ENCODE measurements around the gene MORF4L2. TPM values are rescaled to one million over a fixed set of nuclear protein-coding genes. Genes with fewer than 3 reads are reported as not detected.
"Not testable (repeated sequence)": the region's sequence is repeated elsewhere in the genome, so short reads cannot be mapped to it uniquely, and the experiment has no call there.

Gene MORF4L2
- total and polyA plus RNA-seq, 2 experiments from 2014 or later = 482 to 664 TPM

- H3K4me2 ChIP-seq (ENCODE audit: unreplicated experiment) = no peak overlapping the region
- H2AFZ ChIP-seq = no peak overlapping the region
- H3K9ac ChIP-seq = no peak overlapping the region
- in situ Hi-C loops (cut with MboI) = no loop called here
- H3K9me2 ChIP-seq (ENCODE audit: insufficient read depth) = no peaks in the 10 kb centered on the region
- peak; percentile 45 for DNase-seq
- TF ChIP-seq EZH2phosphoT487 (IDR thresholded peaks at IDR 0.05; ENCODE audit: insufficient read depth, low read depth) (no peak), EZH2 (IDR thresholded peaks at IDR 0.05; ENCODE audit: insufficient read depth, poor library complexity, severe bottlenecking) (no peak)
- H3K4me1 ChIP-seq (ENCODE audit: insufficient read depth) = no peaks in the 10 kb centered on the region
- H3K9me3 ChIP-seq (ENCODE audit: low read depth) = no peaks in the 10 kb centered on the region
- 79% methylated on average over 2 to 3 of the region's 3 CpGs for WGBS, 2 experiments (ENCODE audit: low coverage in 1 of 2, low lambda C conversion rate in 2 of 2, missing lambda C conversion rate in 2 of 2)
- no peak overlapping the region for H3K4me3 ChIP-seq
- no peaks in the 10 kb centered on the region for H3F3A ChIP-seq (ENCODE audit: insufficient read depth)
- H3K79me2 ChIP-seq (ENCODE audit: insufficient read depth) = no peaks in the 10 kb centered on the region
- H3K27ac ChIP-seq = no peak overlapping the region
- H4K20me1 ChIP-seq (ENCODE audit: insufficient read depth) = no peaks in the 10 kb centered on the region
- H3K36me3 ChIP-seq (ENCODE audit: low read depth) = no peaks in the 10 kb centered on the region
- H3K27me3 ChIP-seq (replicated peaks; ENCODE audit: insufficient read depth) = no peaks in the 10 kb centered on the region
Measured at GRCh38 chrX:103666202-103667107, 20.0 kb downstream of the MORF4L2 start.

- Histone ChIP-seq H3K9me2 (ENCODE audit: insufficient read depth) (no peaks in the 10 kb centered on the region), H3K4me3 (no peak overlapping the region), H3K27ac (no peak overlapping the region), H3K9me3 (ENCODE audit: low read depth) (no peaks in the 10 kb centered on the region), H2AFZ (no peak overlapping the region), H3K9ac (no peak overlapping the region), H3K79me2 (ENCODE audit: insufficient read depth) (no peaks in the 10 kb centered on the region), H3K27me3 (replicated peaks; ENCODE audit: insufficient read depth) (no peaks in the 10 kb centered on the region), H3K4me2 (ENCODE audit: unreplicated experiment) (no peak overlapping the region), H3F3A (ENCODE audit: insufficient read depth) (no peaks in the 10 kb centered on the region), H3K4me1 (ENCODE audit: insufficient read depth) (no peaks in the 10 kb centered on the region), H4K20me1 (ENCODE audit: insufficient read depth) (no peaks in the 10 kb centered on the region), H3K36me3 (ENCODE audit: low read depth) (no peaks in the 10 kb centered on the region)
- TF ChIP-seq EZH2phosphoT487 (IDR thresholded peaks at IDR 0.05; ENCODE audit: insufficient read depth, low read depth) (no peak), EZH2 (IDR thresholded peaks at IDR 0.05; ENCODE audit: insufficient read depth, poor library complexity, severe bottlenecking) (no peak)
- 34 to 38% methylated on average over 15 to 23 of the region's 23 CpGs for WGBS, 2 experiments (ENCODE audit: low coverage in 1 of 2, low lambda C conversion rate in 2 of 2, missing lambda C conversion rate in 2 of 2)
- in situ Hi-C loops (cut with MboI) = no loop called here
- DNase-seq = no peak
Measured at GRCh38 chrX:103663981-103664762, 22.3 kb downstream of the MORF4L2 start.

DNA sequence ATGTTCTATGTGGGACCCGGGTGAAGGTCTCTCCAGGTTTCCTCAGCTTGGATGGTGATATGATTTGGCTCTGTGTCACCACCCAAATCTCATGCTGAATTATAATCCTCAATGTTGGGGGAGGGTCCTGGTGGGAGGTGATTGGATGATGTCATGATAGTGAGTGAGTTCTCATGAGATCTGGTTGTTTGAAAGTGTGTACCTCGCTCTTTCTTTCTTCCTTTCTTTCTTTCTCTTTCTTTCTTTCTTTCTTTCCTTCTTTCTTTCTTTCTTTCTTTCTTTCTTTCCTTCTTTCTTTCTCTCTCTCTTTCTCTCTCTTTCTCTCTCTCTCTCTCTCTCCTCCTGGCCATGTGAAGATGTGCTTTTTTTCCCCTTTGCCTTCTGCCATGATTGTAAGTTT is 27.0 kb downstream of the MORF4L2 start:
- not testable (repeated sequence) for H2AFZ ChIP-seq
- WGBS, 2 experiments (ENCODE audit: low coverage in 1 of 2, low lambda C conversion rate in 2 of 2, missing lambda C conversion rate in 2 of 2) = 42 to 48% methylated on average over 1 to 2 of the region's 2 CpGs

GRCh38 chrX:103658681-103659433 is 27.6 kb downstream of the MORF4L2 start:
- Histone ChIP-seq H3K4me1 (ENCODE audit: insufficient read depth) (peaks cover 11% of the 10 kb centered on the region), H3K4me2 (ENCODE audit: unreplicated experiment) (no peak overlapping the region), H3K27me3 (replicated peaks; ENCODE audit: insufficient read depth) (no peaks in the 10 kb centered on the region), H3K79me2 (ENCODE audit: insufficient read depth) (no peaks in the 10 kb centered on the region), H3K9me3 (ENCODE audit: low read depth) (no peaks in the 10 kb centered on the region), H3K27ac (no peak overlapping the region), H2AFZ (no peak overlapping the region), H4K20me1 (ENCODE audit: insufficient read depth) (no peaks in the 10 kb centered on the region), H3K36me3 (ENCODE audit: low read depth) (no peaks in the 10 kb centered on the region), H3K9me2 (ENCODE audit: insufficient read depth) (no peaks in the 10 kb centered on the region), H3F3A (ENCODE audit: insufficient read depth) (peaks cover 13% of the 10 kb centered on the region; the same call in 1 of the 2 replicates), H3K4me3 (no peak overlapping the region), H3K9ac (no peak overlapping the region)
- WGBS, 2 experiments (ENCODE audit: low coverage in 1 of 2, low lambda C conversion rate in 2 of 2, missing lambda C conversion rate in 2 of 2) = 74 to 75% methylated on average over 5 of the region's 5 CpGs
- DNase-seq = no peak
- TF ChIP-seq EZH2 (IDR thresholded peaks at IDR 0.05; ENCODE audit: insufficient read depth, poor library complexity, severe bottlenecking) (no peak), EZH2phosphoT487 (IDR thresholded peaks at IDR 0.05; ENCODE audit: insufficient read depth, low read depth) (no peak)
- in situ Hi-C loops (cut with MboI) = no loop called here

More for the DNA sequence above, 27.0 kb downstream of the MORF4L2 start:
- H3K9ac ChIP-seq; in situ Hi-C loops (cut with MboI); H3K79me2 ChIP-seq (ENCODE audit: insufficient read depth); DNase-seq; H3K4me3 ChIP-seq; H3K27me3 ChIP-seq (replicated peaks; ENCODE audit: insufficient read depth); H3K9me3 ChIP-seq (ENCODE audit: low read depth); H3K9me2 ChIP-seq (ENCODE audit: insufficient read depth); H3K36me3 ChIP-seq (ENCODE audit: low read depth); H3K27ac ChIP-seq; H3K4me2 ChIP-seq (ENCODE audit: unreplicated experiment); H4K20me1 ChIP-seq (ENCODE audit: insufficient read depth): not testable (repeated sequence)
- Histone ChIP-seq H3F3A (ENCODE audit: insufficient read depth) (peaks cover 13% of the 10 kb centered on the region; the same call in 1 of the 2 replicates), H3K4me1 (ENCODE audit: insufficient read depth) (peaks cover 11% of the 10 kb centered on the region)

- H2AFZ ChIP-seq; H3K4me3 ChIP-seq; H3K27me3 ChIP-seq (replicated peaks; ENCODE audit: insufficient read depth); H3K9me2 ChIP-seq (ENCODE audit: insufficient read depth); H3K4me2 ChIP-seq (ENCODE audit: unreplicated experiment); H4K20me1 ChIP-seq (ENCODE audit: insufficient read depth); H3K36me3 ChIP-seq (ENCODE audit: low read depth); H3K79me2 ChIP-seq (ENCODE audit: insufficient read depth); in situ Hi-C loops (cut with MboI); H3K9me3 ChIP-seq (ENCODE audit: low read depth): not testable (repeated sequence)
- Histone ChIP-seq H3K9ac (0 out of 2 replicates have a peak overlapping the region, but pooled peaks have one; percentile 49), H3F3A (ENCODE audit: insufficient read depth) (peaks cover 13% of the 10 kb centered on the region; the same call in 1 of the 2 replicates), H3K27ac (peak overlapping the region; percentile 94), H3K4me1 (ENCODE audit: insufficient read depth) (peaks cover 11% of the 10 kb centered on the region)
- WGBS, 2 experiments (ENCODE audit: low coverage in 1 of 2, low lambda C conversion rate in 2 of 2, missing lambda C conversion rate in 2 of 2) = 17 to 28% methylated on average over 2 of the region's 2 CpGs
- peak; percentile 26 for DNase-seq
Measured at GRCh38 chrX:103657066-103657465, 29.4 kb downstream of the MORF4L2 start.

All from GM23248 (cell line).